ENCODE results near the gene ACIN1.

GRCh38 chr14:23127861-23128260 lies 32.9 kb upstream of the ACIN1 start:
- TF ChIP-seq EZH2 (IDR thresholded peaks at IDR 0.05; ENCODE audit: low read depth, unreplicated experiment) (no peak), CREB1 (CRISPR knock-in tag; IDR thresholded peaks at IDR 0.05; ENCODE audit: low read depth) (no peak), POLR2AphosphoS5 (IDR thresholded peaks at IDR 0.05; ENCODE audit: low read depth) (no peak), ZNF331 (CRISPR knock-in tag; IDR thresholded peaks at IDR 0.05; ENCODE audit: low read depth) (no peak)
- TF ChIP-seq, protein P1, sequence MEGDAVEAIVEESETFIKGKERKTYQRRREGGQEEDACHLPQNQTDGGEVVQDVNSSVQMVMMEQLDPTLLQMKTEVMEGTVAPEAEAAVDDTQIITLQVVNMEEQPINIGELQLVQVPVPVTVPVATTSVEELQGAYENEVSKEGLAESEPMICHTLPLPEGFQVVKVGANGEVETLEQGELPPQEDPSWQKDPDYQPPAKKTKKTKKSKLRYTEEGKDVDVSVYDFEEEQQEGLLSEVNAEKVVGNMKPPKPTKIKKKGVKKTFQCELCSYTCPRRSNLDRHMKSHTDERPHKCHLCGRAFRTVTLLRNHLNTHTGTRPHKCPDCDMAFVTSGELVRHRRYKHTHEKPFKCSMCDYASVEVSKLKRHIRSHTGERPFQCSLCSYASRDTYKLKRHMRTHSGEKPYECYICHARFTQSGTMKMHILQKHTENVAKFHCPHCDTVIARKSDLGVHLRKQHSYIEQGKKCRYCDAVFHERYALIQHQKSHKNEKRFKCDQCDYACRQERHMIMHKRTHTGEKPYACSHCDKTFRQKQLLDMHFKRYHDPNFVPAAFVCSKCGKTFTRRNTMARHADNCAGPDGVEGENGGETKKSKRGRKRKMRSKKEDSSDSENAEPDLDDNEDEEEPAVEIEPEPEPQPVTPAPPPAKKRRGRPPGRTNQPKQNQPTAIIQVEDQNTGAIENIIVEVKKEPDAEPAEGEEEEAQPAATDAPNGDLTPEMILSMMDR (conservative IDR thresholded peaks at IDR 0.05; ENCODE audit: low read depth in 2 of 2) = no peak

Data from GM23338 (cell line).